ENCODE measurements around the gene CPNE5. TPM values are rescaled to one million over a fixed set of nuclear protein-coding genes. Genes with fewer than 3 reads are reported as not detected.

The CPNE5 gene
- total RNA-seq, 1 experiment from 2014 or later: 0.44 TPM

DNA sequence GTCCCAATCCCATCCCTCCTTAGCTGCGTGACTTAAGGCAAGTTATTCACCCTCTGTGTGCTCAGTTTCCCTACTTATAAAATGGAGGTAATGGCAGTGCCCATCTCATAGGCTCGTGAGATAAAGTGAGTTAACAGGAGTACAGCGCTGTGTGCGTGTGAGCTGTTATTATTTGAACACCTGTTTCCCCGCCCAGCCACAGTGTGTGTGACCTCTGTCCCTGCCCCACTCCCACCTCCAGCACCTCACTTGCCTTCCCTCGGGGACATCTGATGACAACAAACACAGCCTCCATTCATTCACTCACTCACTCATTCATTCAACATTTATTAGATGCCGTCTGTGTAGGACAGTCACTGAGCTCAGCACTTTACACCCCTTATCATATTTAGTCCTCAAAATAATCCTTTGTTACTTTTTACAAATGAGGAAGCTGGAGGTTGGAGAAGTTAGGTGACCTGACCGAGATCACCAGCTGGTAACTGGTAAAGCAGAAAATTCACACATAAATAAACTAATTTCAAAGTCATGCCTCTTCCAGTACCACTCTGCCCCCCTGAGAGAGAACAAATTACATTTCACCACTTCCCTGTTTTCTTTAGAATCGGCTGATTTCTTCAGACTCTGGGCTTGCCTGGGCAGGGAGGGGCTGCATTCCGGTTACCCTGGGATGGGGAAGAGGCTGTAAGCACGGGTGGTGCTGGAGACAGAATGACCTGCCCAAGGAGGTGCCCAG is 58.6 kb downstream of the CPNE5 start:
- ATAC-seq (no peak), DNase-seq (ENCODE audit: low read depth, low spot score) (no peak)
- Histone ChIP-seq H3K4me1 (ENCODE audit: control insufficient read depth, insufficient read depth, low read length) (no peaks in the 10 kb centered on the region), H3K27ac (ENCODE audit: low read length) (no peak overlapping the region), H3K9me3 (ENCODE audit: control insufficient read depth, insufficient read depth, low read depth, low read length) (no peaks in the 10 kb centered on the region), H3K36me3 (ENCODE audit: control insufficient read depth, insufficient read depth, low read length) (no peaks in the 10 kb centered on the region), H3K4me3 (ENCODE audit: low read depth in 2 of 2, low read length in 2 of 2) (no peak overlapping the region), H3K27me3 (ENCODE audit: control insufficient read depth, insufficient read depth, low read length) (no peaks in the 10 kb centered on the region)
- TF ChIP-seq SIN3A (IDR thresholded peaks at IDR 0.05; ENCODE audit: borderline replicate concordance, insufficient read depth, low read depth, low read length) (no peak), POLR2AphosphoS5 (IDR thresholded peaks at IDR 0.05; ENCODE audit: low read depth, low read length) (no peak), TCF7L2 (IDR thresholded peaks at IDR 0.05; ENCODE audit: low read depth, low read length) (no peak)
- TF ChIP-seq, protein P1, sequence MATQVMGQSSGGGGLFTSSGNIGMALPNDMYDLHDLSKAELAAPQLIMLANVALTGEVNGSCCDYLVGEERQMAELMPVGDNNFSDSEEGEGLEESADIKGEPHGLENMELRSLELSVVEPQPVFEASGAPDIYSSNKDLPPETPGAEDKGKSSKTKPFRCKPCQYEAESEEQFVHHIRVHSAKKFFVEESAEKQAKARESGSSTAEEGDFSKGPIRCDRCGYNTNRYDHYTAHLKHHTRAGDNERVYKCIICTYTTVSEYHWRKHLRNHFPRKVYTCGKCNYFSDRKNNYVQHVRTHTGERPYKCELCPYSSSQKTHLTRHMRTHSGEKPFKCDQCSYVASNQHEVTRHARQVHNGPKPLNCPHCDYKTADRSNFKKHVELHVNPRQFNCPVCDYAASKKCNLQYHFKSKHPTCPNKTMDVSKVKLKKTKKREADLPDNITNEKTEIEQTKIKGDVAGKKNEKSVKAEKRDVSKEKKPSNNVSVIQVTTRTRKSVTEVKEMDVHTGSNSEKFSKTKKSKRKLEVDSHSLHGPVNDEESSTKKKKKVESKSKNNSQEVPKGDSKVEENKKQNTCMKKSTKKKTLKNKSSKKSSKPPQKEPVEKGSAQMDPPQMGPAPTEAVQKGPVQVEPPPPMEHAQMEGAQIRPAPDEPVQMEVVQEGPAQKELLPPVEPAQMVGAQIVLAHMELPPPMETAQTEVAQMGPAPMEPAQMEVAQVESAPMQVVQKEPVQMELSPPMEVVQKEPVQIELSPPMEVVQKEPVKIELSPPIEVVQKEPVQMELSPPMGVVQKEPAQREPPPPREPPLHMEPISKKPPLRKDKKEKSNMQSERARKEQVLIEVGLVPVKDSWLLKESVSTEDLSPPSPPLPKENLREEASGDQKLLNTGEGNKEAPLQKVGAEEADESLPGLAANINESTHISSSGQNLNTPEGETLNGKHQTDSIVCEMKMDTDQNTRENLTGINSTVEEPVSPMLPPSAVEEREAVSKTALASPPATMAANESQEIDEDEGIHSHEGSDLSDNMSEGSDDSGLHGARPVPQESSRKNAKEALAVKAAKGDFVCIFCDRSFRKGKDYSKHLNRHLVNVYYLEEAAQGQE (IDR thresholded peaks at IDR 0.05; ENCODE audit: insufficient read depth in 1 of 2, low read depth in 2 of 2, low read length in 1 of 2): no peak
- TF ChIP-seq, protein P2, sequence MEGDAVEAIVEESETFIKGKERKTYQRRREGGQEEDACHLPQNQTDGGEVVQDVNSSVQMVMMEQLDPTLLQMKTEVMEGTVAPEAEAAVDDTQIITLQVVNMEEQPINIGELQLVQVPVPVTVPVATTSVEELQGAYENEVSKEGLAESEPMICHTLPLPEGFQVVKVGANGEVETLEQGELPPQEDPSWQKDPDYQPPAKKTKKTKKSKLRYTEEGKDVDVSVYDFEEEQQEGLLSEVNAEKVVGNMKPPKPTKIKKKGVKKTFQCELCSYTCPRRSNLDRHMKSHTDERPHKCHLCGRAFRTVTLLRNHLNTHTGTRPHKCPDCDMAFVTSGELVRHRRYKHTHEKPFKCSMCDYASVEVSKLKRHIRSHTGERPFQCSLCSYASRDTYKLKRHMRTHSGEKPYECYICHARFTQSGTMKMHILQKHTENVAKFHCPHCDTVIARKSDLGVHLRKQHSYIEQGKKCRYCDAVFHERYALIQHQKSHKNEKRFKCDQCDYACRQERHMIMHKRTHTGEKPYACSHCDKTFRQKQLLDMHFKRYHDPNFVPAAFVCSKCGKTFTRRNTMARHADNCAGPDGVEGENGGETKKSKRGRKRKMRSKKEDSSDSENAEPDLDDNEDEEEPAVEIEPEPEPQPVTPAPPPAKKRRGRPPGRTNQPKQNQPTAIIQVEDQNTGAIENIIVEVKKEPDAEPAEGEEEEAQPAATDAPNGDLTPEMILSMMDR (IDR thresholded peaks at IDR 0.05): no peak
- in situ Hi-C loops (cut with HindIII; ENCODE audit: low pct_unique_long_range_greater_than_20kb, low sequenced_read_pairs): no loop called here
- CTCF ChIA-PET: interaction anchor here (0.6 kb wide), 1 partner anchor 9 kb away, joined by 3 read pairs; no protein-coding TSS in a partner anchor
- intact Hi-C loops (cut with micrococcal nuclease; ENCODE audit: unreplicated experiment): no loop called here
- POLR2A ChIA-PET: no interaction called here
- BruUV-seq (replicated peaks): no TSS peak

DNA sequence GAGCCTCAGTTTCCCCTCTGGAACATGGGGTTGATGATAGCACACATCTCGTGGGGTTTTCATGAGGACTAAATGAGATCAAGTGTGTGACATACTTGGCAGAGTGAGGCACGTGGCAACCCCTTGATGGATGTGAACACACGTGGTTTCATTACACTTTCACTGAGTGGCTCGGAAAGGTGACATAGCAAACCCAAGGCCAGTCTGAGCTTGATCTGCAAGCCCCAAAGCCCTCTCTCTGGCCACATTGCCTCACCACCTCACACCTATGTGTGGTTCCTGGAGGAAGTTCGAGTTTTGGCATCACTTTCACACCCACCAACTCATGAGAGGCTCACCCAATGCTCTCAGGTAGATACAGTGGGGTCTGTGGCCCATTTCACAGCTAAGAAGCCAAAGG is 60.0 kb downstream of the CPNE5 start:
- POLR2A ChIA-PET: interaction anchor here (0.6 kb wide), 1 partner anchor 59 kb away, joined by 9 read pairs; no protein-coding TSS in a partner anchor
- H3K4me1 ChIP-seq (ENCODE audit: control insufficient read depth, insufficient read depth, low read length): no peaks in the 10 kb centered on the region
- DNase-seq (ENCODE audit: low read depth, low spot score) (no peak), ATAC-seq (no peak)
- H3K4me3 ChIP-seq (ENCODE audit: low read depth in 2 of 2, low read length in 2 of 2): no peak overlapping the region
- BruUV-seq (replicated peaks): no TSS peak
- no peaks in the 10 kb centered on the region for H3K27me3 ChIP-seq (ENCODE audit: control insufficient read depth, insufficient read depth, low read length)
- CTCF ChIA-PET: interaction anchor here (1.4 kb wide), 1 partner anchor 13 kb away, joined by 4 read pairs; no protein-coding TSS in a partner anchor
- H3K36me3 ChIP-seq (ENCODE audit: control insufficient read depth, insufficient read depth, low read length): no peaks in the 10 kb centered on the region
- no peak for TF ChIP-seq TCF7L2 (IDR thresholded peaks at IDR 0.05; ENCODE audit: low read depth, low read length)
- no peak for TF ChIP-seq SIN3A (IDR thresholded peaks at IDR 0.05; ENCODE audit: borderline replicate concordance, insufficient read depth, low read depth, low read length)
- TF ChIP-seq POLR2AphosphoS5 (IDR thresholded peaks at IDR 0.05; ENCODE audit: low read depth, low read length): no peak
- TF ChIP-seq, protein P2 (IDR thresholded peaks at IDR 0.05): no peak
- TF ChIP-seq, protein P1 (IDR thresholded peaks at IDR 0.05; ENCODE audit: insufficient read depth in 1 of 2, low read depth in 2 of 2, low read length in 1 of 2): no peak
- H3K27ac ChIP-seq (ENCODE audit: low read length): no peak overlapping the region
- intact Hi-C loops (cut with micrococcal nuclease; ENCODE audit: unreplicated experiment): no loop called here
- in situ Hi-C loops (cut with HindIII; ENCODE audit: low pct_unique_long_range_greater_than_20kb, low sequenced_read_pairs): no loop called here
- H3K9me3 ChIP-seq (ENCODE audit: control insufficient read depth, insufficient read depth, low read depth, low read length): no peaks in the 10 kb centered on the region

All from Panc1 (cell line).